Choroid plexus epithelial cell (primary cell): ENCODE measurements around the gene FLAD1.

ENCODE experiments used
- DNase-seq: peaks from one replicate; pipeline ENCODE4 v3.0.0-alpha.2; 2010; ENCODE audit warnings: low read depth
- H3K4me3 ChIP-seq: 2 replicates; pipeline ENCODE4 v1.5.1; 2011; ENCODE audit warnings: low read depth, mild to moderate bottlenecking, control low read depth, low read length, moderate library complexity
- CTCF ChIP-seq: conservative IDR thresholded peaks from 2 replicates; pipeline ENCODE4 v1.5.1; 2011; ENCODE audit warnings: low read depth, mild to moderate bottlenecking, control low read depth, inconsistent platforms, low read length, moderate library complexity

FLAD1 gene

GRCh38 chr1:155017041-155017945 lies 34.1 kb downstream of the FLAD1 start:
- H3K4me3 ChIP-seq = peak overlapping the region; percentile 59
- peak; percentile 92 for TF ChIP-seq CTCF
- DNase-seq = peak; percentile 88

GRCh38 chr1:155017946-155018316 lies 34.8 kb downstream of the FLAD1 start:
- no peak for TF ChIP-seq CTCF
- peak overlapping the region; percentile 59 for H3K4me3 ChIP-seq
- DNase-seq = no peak

- no peak overlapping the region for H3K4me3 ChIP-seq
- TF ChIP-seq CTCF = no peak
- DNase-seq = no peak
Observed at GRCh38 chr1:155018617-155019348, 35.6 kb downstream of the FLAD1 start.

- DNase-seq = no peak
- H3K4me3 ChIP-seq = no peak overlapping the region
- no peak for TF ChIP-seq CTCF
Observed at GRCh38 chr1:155019377-155020245, 36.5 kb downstream of the FLAD1 start.

GRCh38 chr1:155022136-155022926 lies 39.2 kb downstream of the FLAD1 start:
- no peak for TF ChIP-seq CTCF
- H3K4me3 ChIP-seq = no peak overlapping the region
- no peak for DNase-seq

- no peak overlapping the region for H3K4me3 ChIP-seq
- DNase-seq = peak; percentile 18
- no peak for TF ChIP-seq CTCF
Observed at GRCh38 chr1:155022927-155023236, 39.7 kb downstream of the FLAD1 start.
